H1 (cell line): Measurements from ENCODE around the gene C2CD2L. TPM values are rescaled to one million over a fixed set of nuclear protein-coding genes. Genes with fewer than 3 reads are reported as not detected.

Experiments
- CREB1 ChIP-seq: IDR thresholded peaks from 2 replicates; pipeline ENCODE4 v1.6.1; 2012; ENCODE audit warnings: inconsistent platforms
- CTBP2 ChIP-seq: IDR thresholded peaks from 2 replicates; pipeline ENCODE4 v1.7.0; 2011; ENCODE audit warnings: borderline replicate concordance, mild to moderate bottlenecking, moderate library complexity, mixed read lengths, low read length; ENCODE audit not compliant: insufficient read depth, insufficient read length
- EGR1 ChIP-seq: IDR thresholded peaks from 2 replicates; pipeline ENCODE4 v1.6.1; 2011; ENCODE audit warnings: low read depth, low read length, borderline replicate concordance
- EZH2 ChIP-seq: fragments of 200-600 bp; sonication (generic); IDR thresholded peaks from 2 replicates; pipeline ENCODE4 v1.7.1; 2012; ENCODE audit warnings: low read depth, mild to moderate bottlenecking, moderate library complexity, low read length, inconsistent platforms; ENCODE audit not compliant: severe bottlenecking
- KDM5A ChIP-seq: fragments of 200-600 bp; IDR thresholded peaks from 2 replicates; pipeline ENCODE4 v1.7.1; 2012; ENCODE audit warnings: mild to moderate bottlenecking, low read length, inconsistent platforms, mixed read lengths
- RAD21 ChIP-seq, 2 experiments: IDR thresholded peaks in 1 of 2; conservative IDR thresholded peaks in 1 of 2; 2 replicates each; pipeline ENCODE4 v1.6.1; 2011; ENCODE audit warnings: low read depth in 2 of 2, low read length in 2 of 2, improper control_type of control experiment in 1 of 2, inconsistent platforms in 1 of 2, mild to moderate bottlenecking in 1 of 2, moderate library complexity in 1 of 2
- SIN3A ChIP-seq, 2 experiments: IDR thresholded peaks in 1 of 2; conservative IDR thresholded peaks in 1 of 2; 2 replicates each; pipeline ENCODE4 v1.6.1; 2011 to 2012; ENCODE audit warnings: low read length in 2 of 2, improper control_type of control experiment in 1 of 2, low read depth in 1 of 2, mild to moderate bottlenecking in 1 of 2
- SP1 ChIP-seq: IDR thresholded peaks from 2 replicates; pipeline ENCODE4 v1.6.1; 2011; ENCODE audit warnings: low read depth, low read length
- TAF7 ChIP-seq: optimal IDR thresholded peaks from 2 replicates; pipeline ENCODE3; 2011; ENCODE audit warnings: low read depth, mild to moderate bottlenecking, inconsistent platforms, low read length, moderate library complexity, borderline replicate concordance
- YY1 ChIP-seq: IDR thresholded peaks from 2 replicates; pipeline ENCODE4 v1.6.1; 2011; ENCODE audit warnings: low read depth, mild to moderate bottlenecking, low read length
- polyA plus RNA-seq, 7 experiments: library from polyadenylated mRNA; depleted of rRNA in 3 of 7; stranded (reverse) in 5 of 7; unstranded in 2 of 7; fragments of >200 nt in 5 of 7; fragments of 200-250 nt in 2 of 7; gene quantifications; 1 replicate in 5 of 7; 2 replicates in 1 of 7; 4 replicates in 1 of 7; pipeline versions ENCODE4 v1.2.1 to v1.2.3, GENCODE V29; 2011 to 2013; ENCODE audit warnings: missing spikeins in 2 of 7, mixed read lengths in 2 of 7
- total RNA-seq: library from RNA; stranded (reverse); fragmentation: NEBNext Ultra II Directional; extraction: Animal tissue kit (Norgen Biotek cat#: 25700); gene quantifications from 2 replicates; pipeline ENCODE4 v1.2.1, GENCODE V29; 2021
- TF ChIP-seq, protein P1 (sequence below): IDR thresholded peaks from 2 replicates; pipeline ENCODE4 v1.6.1; 2012; ENCODE audit warnings: inconsistent platforms

The C2CD2L gene
- total and polyA plus RNA-seq, 2 of the 8 experiments (the other 6 are each of a cell fraction or from before 2014, with no cell fraction given), result 2.5 to 4.0 TPM

DNA sequence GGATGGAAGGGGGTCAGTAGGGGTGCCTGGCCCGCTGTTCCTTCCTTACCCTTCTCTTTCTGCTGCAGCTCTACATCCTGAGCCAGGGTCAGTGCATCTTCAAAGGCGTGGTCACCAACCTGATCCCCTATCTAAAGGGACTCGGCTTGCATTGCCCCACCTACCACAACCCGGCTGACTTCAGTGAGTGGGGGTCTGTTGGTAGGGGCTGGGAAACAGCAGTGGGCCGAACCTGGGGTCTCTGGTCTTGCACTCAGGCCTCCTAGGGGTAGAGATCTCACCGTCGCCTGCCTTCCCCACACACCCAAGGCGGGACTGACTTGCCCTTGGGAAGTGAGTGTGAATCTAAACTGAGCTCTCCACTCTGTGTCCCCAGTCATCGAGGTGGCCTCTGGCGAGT lies 49.4 kb downstream of the C2CD2L start (continued):
- TF ChIP-seq SIN3A (conservative IDR thresholded peaks at IDR 0.05 in 1 of 2, IDR thresholded peaks at IDR 0.05 in 1 of 2; ENCODE audit: low read depth in 1 of 2, low read length in 2 of 2), result no peak
- TF ChIP-seq, protein P1, sequence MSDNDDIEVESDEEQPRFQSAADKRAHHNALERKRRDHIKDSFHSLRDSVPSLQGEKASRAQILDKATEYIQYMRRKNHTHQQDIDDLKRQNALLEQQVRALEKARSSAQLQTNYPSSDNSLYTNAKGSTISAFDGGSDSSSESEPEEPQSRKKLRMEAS, result no peak
- no peak for TF ChIP-seq YY1
- no peak for TF ChIP-seq TAF7
- TF ChIP-seq RAD21 (IDR thresholded peaks at IDR 0.05 in 1 of 2, conservative IDR thresholded peaks at IDR 0.05 in 1 of 2; ENCODE audit: low read depth in 2 of 2, low read length in 2 of 2), result no peak
- TF ChIP-seq CREB1, result no peak
- TF ChIP-seq CTBP2, result no peak
- TF ChIP-seq KDM5A, result no peak
- TF ChIP-seq EZH2, result no peak
- no peak for TF ChIP-seq EGR1
- no peak for TF ChIP-seq SP1
